GM18907 (cell line): Measurements from ENCODE around the gene NLGN2.

Experiments used
- ATAC-seq: cut with Tn5 transposase; IDR thresholded peaks from one replicate; pipeline ENCODE4 v1.9.1; 2021; ENCODE audit warnings: mild to moderate bottlenecking, moderate library complexity; ENCODE audit not compliant: unreplicated experiment

The NLGN2 gene

DNA sequence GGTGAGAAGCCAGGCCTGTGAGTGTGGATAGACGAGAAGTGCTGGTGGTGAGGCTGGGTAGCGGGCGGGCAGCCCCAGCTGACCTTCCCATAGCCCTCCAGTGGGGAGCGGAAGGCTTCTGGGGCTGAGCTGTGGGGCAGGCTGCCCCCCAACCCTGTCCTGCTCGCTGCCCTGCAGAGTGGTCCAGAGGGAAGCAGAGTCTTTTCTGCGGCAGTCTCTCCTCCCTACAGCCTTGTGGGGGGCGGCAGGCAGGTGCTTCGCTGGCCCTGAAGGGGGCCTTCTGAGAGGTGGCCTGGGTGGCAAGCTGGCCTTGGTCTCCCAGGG lies 3.7 kb downstream of the NLGN2 start:
- ATAC-seq, result no peak

DNA sequence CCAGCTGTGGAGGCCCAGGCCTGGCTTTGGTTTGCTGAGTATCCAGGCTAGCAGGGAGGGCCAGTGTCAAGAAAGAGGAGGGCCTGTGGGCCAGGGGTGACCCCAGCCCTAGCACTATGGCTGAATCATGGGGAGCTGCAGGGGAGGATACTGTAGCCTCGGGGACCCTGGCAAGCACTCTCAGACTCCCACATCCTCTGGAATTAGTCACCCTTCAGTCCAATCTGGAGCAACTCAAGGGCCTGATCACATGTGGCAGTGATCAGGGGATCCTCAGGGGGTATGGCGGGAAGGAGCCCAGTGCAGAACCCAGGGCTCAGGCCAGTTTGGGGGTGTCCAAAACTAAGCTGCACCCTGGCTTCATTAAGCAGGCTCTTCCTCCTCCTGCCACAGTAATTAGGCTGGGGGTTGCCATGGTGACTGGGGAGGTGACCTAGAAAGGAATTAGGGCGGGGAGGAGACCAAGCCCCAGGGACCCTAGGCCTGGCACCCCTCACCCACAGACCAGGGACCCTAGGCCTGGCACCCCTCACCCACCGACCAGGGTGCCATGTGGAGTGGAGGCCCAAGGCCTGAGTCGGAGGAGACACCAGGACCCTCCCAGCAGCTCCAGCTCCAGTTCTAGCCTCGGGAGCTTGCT lies 5.8 kb downstream of the NLGN2 start:
- ATAC-seq, result no peak

DNA sequence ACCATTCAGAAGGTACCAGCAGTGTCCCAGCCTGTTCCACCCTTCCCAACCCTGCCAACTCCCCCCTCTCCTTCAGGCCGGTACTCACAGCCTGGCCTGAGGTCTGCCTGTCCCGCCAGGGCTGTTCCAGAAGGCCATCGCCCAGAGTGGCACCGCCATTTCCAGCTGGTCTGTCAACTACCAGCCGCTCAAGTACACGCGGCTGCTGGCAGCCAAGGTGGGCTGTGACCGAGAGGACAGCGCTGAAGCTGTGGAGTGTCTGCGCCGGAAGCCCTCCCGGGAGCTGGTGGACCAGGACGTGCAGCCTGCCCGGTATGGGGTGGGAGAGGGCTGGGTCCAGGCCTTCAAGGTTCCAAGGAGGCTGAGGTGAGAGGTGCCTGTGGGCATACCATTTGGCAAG lies 7.2 kb downstream of the NLGN2 start:
- no peak for ATAC-seq

DNA sequence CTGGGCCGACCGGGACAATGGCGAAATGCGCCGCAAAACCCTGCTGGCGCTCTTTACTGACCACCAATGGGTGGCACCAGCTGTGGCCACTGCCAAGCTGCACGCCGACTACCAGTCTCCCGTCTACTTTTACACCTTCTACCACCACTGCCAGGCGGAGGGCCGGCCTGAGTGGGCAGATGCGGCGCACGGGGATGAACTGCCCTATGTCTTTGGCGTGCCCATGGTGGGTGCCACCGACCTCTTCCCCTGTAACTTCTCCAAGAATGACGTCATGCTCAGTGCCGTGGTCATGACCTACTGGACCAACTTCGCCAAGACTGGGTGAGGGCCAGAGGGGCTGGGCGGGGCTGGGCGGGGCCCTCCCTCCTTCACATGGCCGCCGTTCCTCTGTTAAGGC lies 8.1 kb downstream of the NLGN2 start:
- no peak for ATAC-seq

DNA sequence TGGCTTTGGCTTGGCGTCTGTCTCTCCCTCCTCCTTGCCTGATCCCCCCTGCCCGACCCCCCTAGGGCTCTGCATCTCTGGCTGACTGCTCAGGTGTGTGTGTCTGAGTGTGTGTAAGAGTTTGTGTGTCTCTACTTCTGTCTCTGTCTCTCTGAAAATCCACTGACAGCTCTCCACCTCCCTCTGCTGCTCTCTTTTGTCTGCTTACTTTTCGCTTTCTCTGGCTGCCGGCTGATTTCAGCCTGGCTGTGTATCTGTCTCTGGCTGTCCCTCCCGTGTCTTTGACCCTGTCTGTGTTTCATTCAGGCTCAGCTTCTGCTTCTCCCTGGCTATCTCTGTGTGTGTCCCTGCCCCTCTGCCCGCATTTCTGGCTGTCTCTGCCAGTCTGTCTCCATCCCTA lies 8.7 kb downstream of the NLGN2 start:
- ATAC-seq, result no peak

DNA sequence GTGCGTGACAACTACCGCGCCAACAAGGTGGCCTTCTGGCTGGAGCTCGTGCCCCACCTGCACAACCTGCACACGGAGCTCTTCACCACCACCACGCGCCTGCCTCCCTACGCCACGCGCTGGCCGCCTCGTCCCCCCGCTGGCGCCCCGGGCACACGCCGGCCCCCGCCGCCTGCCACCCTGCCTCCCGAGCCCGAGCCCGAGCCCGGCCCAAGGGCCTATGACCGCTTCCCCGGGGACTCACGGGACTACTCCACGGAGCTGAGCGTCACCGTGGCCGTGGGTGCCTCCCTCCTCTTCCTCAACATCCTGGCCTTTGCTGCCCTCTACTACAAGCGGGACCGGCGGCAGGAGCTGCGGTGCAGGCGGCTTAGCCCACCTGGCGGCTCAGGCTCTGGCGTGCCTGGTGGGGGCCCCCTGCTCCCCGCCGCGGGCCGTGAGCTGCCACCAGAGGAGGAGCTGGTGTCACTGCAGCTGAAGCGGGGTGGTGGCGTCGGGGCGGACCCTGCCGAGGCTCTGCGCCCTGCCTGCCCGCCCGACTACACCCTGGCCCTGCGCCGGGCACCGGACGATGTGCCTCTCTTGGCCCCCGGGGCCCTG lies 9.5 kb downstream of the NLGN2 start:
- ATAC-seq, result no peak

DNA sequence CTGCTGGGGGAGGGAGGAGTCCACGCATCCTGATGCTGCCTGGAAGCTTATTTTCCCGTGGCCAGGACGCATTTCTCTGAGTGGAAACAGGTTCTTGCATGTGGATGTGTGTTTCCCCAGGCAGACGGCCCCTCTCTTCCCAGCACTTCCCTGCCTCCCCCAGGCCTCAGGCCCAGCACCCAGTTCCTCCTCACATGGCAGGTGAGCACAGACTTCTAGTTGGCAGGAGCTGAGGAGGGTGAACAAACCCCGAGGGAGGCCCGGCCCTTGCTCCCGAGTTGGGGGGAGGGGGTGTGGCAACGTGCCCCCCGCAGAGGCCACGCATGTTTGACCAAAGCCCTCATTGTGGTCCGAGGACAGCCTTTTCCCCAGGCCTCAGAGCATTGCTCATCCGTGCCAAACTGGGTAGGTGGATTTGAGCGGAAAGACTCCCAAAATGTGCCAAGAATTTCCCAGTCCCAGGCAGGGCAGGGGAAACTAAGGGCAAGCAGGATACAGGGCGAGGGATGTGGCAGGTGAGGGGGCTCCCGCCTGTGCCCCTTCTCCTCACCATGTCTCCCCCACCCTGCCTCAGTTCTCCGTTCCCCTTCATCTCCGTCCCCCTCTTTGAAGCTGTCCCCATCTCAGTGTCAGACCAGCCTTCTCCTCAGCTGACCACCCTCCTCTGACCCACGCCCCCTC lies 11.0 kb downstream of the NLGN2 start:
- ATAC-seq, result no peak

DNA sequence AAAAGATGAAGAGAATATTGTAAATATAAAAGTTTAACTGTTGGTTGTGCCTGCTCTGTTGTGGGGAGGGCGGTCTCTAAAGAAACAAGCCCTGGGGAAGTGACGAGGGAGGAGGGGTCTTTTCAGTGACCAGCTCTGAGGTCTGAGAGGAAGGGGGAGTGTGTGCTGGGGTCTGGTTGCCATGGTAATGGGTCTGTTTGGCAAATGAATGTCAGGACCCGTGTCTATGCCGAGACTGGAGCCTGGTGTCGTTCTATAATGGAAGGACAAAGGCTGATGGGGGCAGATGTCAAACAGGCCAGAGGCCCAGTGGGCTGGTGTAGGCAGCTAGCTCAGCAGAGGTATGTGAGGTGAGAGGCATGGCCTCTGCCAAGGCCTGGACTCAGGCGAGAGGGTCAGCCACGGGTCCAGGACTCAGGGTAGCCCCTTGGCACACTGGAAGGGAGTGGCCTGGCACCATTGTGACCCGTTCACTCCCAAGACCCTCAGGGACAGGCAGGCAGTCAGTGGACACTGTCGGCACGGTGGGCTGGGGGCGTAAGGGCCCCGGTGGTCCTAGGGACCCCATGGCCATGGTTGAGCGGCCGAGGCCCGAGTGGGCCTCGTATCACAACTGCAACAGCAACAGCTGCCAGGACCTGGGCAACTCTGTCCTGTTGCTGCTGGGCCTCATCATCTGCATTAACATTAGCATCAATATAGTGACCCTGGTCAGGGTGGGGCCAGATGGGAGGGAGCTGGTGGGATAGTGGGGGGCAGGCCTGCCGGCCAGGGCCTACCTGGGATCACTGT lies 12.4 kb downstream of the NLGN2 start, which contains the start of gene SPEM1:
TSS of gene SPEM1 (plus strand) at position 506 of the 792 bp plus-strand sequence. CDS start at position 567, 61 bp downstream.
- ATAC-seq, result no peak

DNA sequence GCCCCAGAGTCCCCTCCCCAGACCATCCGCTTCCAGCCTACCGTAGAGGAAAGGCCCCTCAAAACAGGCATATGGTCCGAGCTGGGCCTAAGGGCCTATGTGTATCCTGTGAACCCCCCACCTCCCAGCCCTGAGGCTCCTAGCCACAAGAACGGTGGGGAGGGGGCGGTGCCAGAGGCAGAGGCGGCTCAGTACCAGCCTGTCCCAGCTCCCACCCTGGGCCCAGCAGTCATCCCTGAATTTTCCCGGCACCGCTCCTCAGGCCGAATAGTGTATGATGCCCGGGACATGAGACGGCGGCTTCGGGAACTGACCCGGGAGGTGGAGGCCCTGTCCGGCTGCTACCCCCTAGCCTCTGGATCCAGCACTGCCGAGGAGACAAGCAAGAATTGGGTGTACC lies 13.5 kb downstream of the NLGN2 start:
- ATAC-seq, result no peak

DNA sequence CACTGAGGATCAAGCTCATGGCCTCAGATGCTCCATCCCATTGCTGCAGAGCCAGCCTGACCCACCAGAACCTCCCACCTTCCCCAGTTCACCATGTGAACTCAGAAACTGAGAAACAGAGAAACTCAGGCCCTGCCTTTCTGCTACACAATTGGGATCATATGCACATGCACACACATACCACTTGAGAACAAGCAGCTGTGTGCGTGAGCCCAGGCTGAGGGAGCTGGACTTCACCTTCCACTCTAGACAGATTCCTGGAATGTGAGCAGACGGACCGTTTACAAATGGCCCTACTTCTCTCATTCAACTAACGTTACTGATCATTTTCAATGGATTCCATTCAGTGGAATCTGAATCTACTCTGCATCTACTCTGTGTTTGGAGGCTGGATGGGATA lies 16.0 kb downstream of the NLGN2 start:
- ATAC-seq, result no peak

DNA sequence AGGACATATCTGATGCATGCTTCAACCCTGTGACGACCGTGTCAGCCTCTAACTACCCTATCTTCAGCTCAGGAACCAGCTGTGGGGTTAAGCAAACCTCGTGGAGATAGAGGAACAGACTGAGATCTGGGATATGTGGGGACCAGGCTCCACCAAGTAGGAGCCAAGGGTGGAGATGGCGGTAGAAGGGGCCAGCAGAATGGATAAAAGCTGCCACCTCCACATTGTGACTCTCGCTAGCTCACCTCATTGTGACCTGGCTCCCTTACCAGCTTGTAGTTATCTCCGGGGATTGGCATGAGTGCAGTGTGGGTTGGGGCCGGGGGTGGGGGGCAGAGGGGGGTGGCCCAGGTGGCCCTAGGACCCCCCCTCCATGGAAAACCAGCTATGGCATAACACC lies 17.7 kb downstream of the NLGN2 start, which contains the start of gene SPEM2:
TSS of gene SPEM2 (plus strand) at position 301 of the 400 bp plus-strand sequence. CDS start at position 374, 73 bp downstream.
- ATAC-seq, result no peak

DNA sequence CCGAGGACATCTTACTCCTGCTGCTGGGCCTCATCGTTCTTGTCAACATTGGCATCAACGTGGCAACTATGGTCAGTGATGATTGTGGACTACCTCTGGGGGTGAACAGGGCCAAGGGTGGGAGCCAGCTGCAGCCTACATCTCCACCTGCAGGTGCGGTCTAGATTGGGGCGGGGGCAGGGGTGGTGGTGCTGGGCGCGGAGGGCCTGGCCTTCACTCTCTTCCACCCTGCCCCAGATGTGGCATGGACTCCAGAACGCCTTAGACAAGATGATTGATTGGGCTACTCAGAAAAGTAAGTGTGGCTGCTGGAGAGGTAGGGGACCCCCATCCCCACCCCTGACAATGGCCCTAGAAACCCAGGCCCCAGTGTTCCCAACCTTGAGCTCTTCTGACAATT lies 18.1 kb downstream of the NLGN2 start:
- no peak for ATAC-seq

DNA sequence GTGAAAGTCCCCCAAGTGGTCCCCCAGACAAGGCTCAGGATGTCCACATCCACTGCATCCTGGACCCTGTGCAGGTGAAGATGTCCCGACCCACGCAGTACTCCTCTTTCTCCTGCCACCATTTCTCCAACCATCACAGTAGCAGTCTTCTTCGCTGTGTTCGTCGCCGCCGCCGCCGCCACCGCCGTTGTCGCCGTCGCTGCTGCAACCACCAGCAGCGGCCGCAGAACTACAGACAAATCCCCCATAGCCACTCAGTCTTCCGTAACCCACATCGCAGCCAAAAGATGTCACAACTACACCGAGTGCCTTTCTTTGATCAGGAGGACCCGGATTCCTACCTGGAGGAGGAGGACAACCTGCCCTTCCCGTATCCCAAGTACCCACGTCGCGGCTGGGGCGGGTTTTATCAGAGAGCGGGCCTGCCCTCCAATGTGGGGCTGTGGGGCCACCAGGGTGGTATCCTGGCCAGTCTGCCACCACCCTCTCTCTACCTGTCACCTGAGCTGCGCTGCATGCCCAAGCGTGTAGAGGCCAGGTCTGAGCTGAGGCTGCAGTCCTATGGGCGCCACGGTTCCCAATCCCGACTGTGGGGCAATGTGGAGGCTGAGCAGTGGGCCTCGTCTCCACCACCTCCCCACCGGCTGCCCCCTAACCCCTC lies 18.7 kb downstream of the NLGN2 start:
- no peak for ATAC-seq

DNA sequence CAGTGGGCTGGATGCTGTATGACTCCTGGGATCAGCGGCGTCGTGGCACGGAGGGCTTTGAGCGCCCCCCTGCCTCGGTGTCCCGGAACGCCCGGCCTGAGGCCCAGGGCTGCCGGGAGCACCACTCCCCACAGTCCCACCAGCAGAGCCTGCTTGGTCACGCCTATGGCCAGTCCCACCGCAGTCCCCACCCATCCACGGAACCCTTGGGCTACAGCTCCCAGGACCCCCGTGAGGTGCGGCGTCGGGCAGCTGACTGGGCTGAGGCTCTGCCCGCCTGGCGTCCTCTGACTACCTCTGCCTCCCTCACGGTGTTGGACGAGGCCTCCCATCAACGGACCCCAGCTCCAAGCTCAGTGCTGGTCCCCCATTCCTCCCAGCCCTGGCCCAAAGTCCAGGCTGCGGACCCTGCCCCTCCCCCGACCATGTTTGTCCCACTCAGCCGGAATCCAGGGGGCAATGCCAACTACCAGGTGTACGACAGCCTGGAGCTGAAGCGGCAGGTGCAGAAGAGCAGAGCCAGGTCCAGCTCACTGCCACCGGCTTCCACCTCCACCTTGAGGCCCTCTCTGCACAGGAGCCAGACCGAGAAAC lies 19.3 kb downstream of the NLGN2 start:
- no peak for ATAC-seq

DNA sequence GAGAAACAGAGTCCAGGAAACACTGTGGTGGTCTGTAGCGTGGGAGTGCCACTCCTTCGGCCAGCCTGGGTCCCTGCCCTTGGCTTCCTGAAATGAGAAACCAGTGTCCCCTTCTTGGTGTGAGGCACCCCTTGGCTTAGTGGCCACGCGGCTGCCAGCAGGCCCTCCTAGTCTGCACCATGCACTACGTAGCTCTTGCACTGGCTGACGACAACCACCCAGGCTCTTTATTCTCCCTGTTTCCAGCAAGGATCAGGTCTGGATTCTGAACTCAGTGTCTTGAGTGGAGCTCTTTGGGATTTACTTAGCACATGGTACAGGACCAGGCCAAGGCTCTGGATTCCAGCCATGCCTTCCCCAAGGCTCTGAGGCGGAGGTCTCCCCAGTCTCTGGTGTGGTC lies 19.9 kb downstream of the NLGN2 start:
- no peak for ATAC-seq

DNA sequence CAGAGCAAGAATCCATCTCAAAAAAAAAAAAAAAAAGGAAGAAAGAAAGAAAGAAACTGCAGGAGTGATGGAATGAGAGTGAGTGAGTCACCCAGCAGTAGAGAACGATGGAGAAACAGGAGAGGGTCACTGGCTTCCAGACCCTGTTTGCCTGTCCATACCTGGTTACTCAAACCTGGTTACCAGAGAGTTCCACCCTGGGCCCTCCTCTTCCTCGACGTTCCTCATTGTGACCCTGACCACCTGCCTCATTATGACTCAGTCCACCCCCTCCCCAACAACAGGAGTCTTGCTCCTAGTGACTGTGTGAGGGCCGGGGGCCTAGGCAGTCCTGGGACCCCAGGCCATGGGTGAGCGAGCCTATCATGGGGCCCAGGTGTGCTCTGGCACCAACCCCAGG lies 20.9 kb downstream of the NLGN2 start, which contains the start of gene SPEM3:
TSS of gene SPEM3 (plus strand) at position 301 of the 400 bp plus-strand sequence. CDS start at position 347, 46 bp downstream.
- ATAC-seq, result no peak

DNA sequence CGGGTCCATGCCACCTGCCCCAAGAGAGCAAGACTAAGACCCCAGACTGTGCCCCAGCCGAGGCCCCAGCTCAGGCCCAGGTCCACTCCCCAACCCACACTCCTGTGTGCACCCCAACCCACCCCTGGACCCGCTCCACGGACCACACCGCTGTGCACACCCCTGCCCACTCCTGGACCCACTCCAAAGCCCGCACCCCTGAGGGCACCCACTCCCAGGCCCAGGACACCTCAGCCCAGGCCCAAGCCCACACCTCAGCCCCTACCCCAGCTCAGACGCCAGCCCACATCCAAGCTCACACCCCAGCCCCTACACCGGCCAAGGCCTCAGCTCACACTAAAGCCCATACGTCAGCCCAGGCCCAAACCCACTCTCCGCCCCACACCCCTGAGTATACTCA lies 22.1 kb downstream of the NLGN2 start:
- no peak for ATAC-seq

DNA sequence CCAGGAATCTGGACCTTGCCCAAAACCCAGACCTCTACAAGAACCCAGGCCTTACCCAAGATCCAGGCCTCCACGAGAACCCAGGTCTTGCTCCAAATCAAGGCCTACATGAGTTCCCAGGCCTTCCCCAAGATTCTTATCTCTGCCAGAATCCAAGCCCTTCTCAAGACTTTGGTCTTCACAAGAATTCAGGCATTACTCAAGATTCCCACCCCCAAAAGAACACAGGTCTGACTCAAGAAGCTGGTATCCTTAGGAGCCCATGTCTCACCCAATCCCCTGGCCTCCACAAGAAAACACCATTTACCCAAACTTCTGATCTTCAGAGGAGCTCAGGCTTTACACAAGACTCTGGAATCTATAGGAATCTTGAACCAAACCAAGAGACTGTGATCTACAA lies 23.6 kb downstream of the NLGN2 start:
- ATAC-seq, result no peak

DNA sequence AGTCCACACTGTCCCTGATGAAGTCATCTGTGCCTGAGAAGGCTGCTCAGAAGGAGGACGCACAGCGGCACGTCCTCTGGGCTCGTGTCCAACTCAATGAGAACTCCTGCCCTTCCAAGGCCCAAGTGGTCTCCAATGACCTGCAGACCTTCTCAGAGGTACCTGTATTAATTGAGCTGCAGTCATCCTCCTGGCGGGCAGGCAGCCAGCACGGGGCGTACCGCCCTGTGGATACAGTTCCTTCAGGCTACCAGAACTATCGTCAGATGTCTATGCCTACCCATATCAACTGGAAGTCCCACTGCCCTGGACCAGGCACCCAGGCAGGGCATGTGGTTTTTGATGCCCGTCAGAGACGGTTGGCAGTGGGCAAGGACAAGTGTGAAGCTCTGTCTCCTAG lies 24.7 kb downstream of the NLGN2 start:
- no peak for ATAC-seq
